D721Med (cell line): ENCODE results near the gene RAC2.
"Not testable (repeated sequence)": the region's sequence is repeated elsewhere in the genome, so short reads cannot be mapped to it uniquely, and the experiment has no call there.

Source experiments
- DNase-seq: peaks from one replicate; pipeline ENCODE4 v3.0.0; 2011; ENCODE audit warnings: low spot score; ENCODE audit not compliant: insufficient read length
- FAIRE-seq: peaks from 2 replicates; lab custom pipeline; 2011; peaks lifted over from hg19 to GRCh38; lab: Jason Lieb, UNC
- TF ChIP-seq, protein P1 (sequence below): IDR thresholded peaks from 2 replicates; pipeline ENCODE4 v1.5.1; 2012; ENCODE audit warnings: mild to moderate bottlenecking, control low read depth; ENCODE audit not compliant: insufficient read depth; ENCODE audit errors: missing control alignments

RAC2 gene

DNA sequence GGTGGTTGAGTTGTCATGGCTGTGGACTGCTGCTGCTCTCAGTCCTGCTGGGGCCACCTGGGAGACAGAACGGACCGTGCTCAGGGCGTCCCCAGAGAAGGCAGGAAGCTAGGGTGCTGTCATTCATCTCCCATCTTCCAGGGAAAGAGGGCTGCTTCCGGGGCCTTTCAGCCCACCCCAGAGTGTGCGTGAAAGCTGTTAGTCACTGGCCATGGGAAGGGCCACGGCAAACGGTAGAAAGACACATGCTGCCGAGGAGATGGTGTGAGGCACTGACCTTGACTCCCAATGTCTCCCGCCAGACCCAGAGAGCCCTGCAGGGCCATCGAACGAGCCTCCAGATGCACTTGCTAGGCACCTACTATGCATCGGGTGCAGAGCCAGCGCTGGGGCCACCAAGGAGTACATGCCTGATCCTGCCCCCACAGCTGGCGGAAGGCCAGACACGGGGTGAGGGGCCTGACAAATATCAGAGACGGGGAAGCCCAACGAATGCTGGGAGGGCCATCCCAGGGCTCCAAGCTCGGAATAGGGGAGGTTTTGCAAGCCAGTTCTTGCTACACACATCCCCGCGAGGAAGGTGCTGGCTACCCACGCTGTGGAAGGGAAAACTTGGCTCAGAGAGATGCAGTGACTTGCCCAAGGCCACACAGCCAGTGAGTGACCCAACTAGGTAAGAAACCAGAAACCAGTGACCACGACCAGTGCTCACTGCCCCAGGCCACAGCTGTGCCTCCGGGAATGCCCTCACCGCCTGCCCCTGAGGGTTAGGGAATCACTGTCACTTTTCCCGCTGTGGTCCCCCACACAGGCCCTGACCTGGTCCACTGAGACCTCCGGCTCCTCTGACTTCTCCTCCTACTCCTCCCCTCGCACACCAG, 10.1 kb downstream of the RAC2 start:
- TF ChIP-seq, protein P1, sequence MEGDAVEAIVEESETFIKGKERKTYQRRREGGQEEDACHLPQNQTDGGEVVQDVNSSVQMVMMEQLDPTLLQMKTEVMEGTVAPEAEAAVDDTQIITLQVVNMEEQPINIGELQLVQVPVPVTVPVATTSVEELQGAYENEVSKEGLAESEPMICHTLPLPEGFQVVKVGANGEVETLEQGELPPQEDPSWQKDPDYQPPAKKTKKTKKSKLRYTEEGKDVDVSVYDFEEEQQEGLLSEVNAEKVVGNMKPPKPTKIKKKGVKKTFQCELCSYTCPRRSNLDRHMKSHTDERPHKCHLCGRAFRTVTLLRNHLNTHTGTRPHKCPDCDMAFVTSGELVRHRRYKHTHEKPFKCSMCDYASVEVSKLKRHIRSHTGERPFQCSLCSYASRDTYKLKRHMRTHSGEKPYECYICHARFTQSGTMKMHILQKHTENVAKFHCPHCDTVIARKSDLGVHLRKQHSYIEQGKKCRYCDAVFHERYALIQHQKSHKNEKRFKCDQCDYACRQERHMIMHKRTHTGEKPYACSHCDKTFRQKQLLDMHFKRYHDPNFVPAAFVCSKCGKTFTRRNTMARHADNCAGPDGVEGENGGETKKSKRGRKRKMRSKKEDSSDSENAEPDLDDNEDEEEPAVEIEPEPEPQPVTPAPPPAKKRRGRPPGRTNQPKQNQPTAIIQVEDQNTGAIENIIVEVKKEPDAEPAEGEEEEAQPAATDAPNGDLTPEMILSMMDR = no peak
- FAIRE-seq = no peak
- DNase-seq = no peak

DNA sequence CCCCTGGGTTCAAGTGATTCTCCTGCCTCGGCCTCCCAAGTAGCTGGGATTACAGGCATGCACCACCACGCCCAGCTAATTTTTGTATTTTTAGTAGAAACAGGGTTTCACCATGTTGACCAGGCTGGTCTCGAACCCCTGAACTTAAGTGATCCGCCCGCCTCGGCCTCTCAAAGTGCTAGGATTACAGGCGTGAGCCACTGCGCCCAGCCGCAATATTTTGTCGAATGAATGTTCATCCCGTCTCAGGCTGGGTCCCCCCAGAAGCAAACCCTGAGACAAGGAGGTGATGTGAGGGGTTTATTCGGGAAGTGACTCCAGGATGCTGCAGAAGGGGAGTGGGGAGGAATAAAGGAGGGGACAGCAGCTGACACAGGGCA, 10.7 kb downstream of the RAC2 start:
- DNase-seq, FAIRE-seq: not testable (repeated sequence)

GRCh38 chr22:37232140-37232998, 11.7 kb downstream of the RAC2 start:
- no peak for DNase-seq
- FAIRE-seq = no peak
- TF ChIP-seq, protein P1 = no peak

GRCh38 chr22:37231406-37232139, 12.5 kb downstream of the RAC2 start:
- FAIRE-seq (no peak), DNase-seq (no peak)
- TF ChIP-seq, protein P1 = no peak

GRCh38 chr22:37230673-37231405, 13.2 kb downstream of the RAC2 start:
- FAIRE-seq = no peak
- TF ChIP-seq, protein P1 = no peak

DNA sequence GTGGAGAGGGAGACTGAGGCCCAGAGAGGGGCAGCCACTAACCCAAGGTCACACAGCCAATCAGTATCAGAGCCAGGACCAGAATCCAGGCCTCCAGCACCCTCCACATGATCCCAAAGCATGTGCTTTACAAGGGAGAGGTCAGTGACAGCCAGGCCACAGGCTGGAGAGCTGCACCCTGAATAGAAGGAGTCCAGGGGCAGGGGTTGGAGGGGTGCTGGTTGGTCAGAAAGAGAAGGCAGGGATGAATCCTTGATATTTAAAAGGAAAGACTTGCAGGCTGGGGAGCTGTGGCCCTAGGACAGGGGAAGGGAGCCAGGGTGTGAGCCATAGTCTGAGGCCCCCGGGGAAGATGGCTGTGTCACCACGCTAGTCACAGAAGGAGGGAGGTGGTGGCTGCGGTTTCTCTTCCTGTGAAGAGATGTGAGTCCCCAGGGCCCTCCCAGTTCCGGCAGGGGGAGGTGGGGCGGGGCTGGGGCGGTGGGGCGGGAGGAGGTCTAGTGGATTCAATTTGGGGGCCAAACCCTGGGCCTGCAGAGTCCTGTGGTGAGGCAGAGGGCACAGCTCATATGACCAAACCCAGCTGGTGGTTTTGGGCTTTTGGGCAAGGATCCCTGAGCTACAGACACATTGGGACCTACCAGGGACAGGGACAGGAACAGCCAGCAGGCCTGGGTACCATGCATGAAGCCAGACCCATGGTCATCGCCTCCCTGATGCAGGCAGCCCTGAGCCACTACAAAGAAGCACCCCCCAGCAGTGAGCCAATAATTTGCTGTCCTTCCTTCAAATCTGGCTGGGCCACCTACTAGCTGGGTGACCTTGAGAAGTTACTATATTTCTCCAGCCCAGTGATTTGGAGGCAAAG, 14.0 kb downstream of the RAC2 start:
- TF ChIP-seq, protein P1 = no peak

More at GRCh38 chr22:37230673-37231405, 13.2 kb downstream of the RAC2 start:
- no peak for DNase-seq

More for the DNA sequence above, 14.0 kb downstream of the RAC2 start:
- FAIRE-seq = no peak
- no peak for DNase-seq
